Skeletal muscle satellite cell (primary cell): Measurements from ENCODE around the gene MCRIP2. TPM values are rescaled to one million over a fixed set of nuclear protein-coding genes. Genes with fewer than 3 reads are reported as not detected.
A peak's percentile ranks its signal among the peaks of the same experiment; 100 is the strongest.
"Not testable (repeated sequence)": the region's sequence is repeated elsewhere in the genome, so short reads cannot be mapped to it uniquely, and the experiment has no call there.

Experiments used
- H3K27me3 ChIP-seq: 2 replicates; pipeline ENCODE4 v1.7.0; 2013; ENCODE audit warnings: low read length; ENCODE audit not compliant: control insufficient read depth, insufficient read depth
- H3K36me3 ChIP-seq: 2 replicates; pipeline ENCODE4 v1.7.0; 2013; ENCODE audit warnings: mild to moderate bottlenecking, control low read depth, low read length; ENCODE audit not compliant: insufficient read depth
- H3K4me1 ChIP-seq: 2 replicates; pipeline ENCODE4 v1.7.0; 2013; ENCODE audit warnings: low read length; ENCODE audit not compliant: control insufficient read depth, insufficient read depth
- H3K4me2 ChIP-seq: 2 replicates; pipeline ENCODE4 v1.7.0; 2013; ENCODE audit warnings: mild to moderate bottlenecking, low read length
- H3K4me3 ChIP-seq: 2 replicates; pipeline ENCODE4 v1.7.0; 2013; ENCODE audit warnings: low read length
- H3K9ac ChIP-seq: 2 replicates; pipeline ENCODE4 v1.7.0; 2013; ENCODE audit warnings: mild to moderate bottlenecking, low read depth, low read length, moderate library complexity
- H3K9me3 ChIP-seq: replicated peaks from 2 replicates; pipeline ENCODE4 v1.7.0; 2013; ENCODE audit warnings: mild to moderate bottlenecking, control low read depth, low read length
- total RNA-seq: library from RNA; depleted of rRNA; stranded (reverse); fragments of >200 nt; gene quantifications from 2 replicates; pipeline ENCODE4 v1.2.3, GENCODE V29; 2012; rRNA removed

MCRIP2 gene, protein sequence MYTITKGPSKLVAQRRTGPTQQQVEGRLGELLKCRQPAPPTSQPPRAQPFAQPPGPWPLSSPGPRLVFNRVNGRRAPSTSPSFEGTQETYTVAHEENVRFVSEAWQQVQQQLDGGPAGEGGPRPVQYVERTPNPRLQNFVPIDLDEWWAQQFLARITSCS
- 24.3 and 24.7 TPM in 2 replicates for total RNA-seq

GRCh38 chr16:641326-642188, at the start of gene MCRIP2:
Gene MCRIP2 (plus strand): TSS chr16:641828. CDS start chr16:641992, 164 bp downstream.
- Histone ChIP-seq H3K4me1 (peaks cover 23% of the 10 kb centered on the region), H3K4me3 (peak within 1 kb of the TSS; percentile 79), H3K4me2 (peak within 1 kb of the TSS; percentile 98), H3K9me3 (no peaks in the 10 kb centered on the region), H3K36me3 (no peaks in the 10 kb centered on the region), H3K27me3 (no peaks in the 10 kb centered on the region), H3K9ac (peak within 1 kb of the TSS; percentile 82)

- no peaks in the 10 kb centered on the region for H3K27me3 ChIP-seq
- H3K4me2 ChIP-seq = no peak overlapping the region
- H3K36me3 ChIP-seq = peaks cover 4% of the 10 kb centered on the region
- H3K4me1 ChIP-seq = peaks cover 23% of the 10 kb centered on the region
- no peak overlapping the region for H3K4me3 ChIP-seq
- H3K9me3 ChIP-seq = no peaks in the 10 kb centered on the region
- no peak overlapping the region for H3K9ac ChIP-seq
These were observed 49.6 kb upstream of the MCRIP2 start for GRCh38 chr16:591892-592517.

DNA sequence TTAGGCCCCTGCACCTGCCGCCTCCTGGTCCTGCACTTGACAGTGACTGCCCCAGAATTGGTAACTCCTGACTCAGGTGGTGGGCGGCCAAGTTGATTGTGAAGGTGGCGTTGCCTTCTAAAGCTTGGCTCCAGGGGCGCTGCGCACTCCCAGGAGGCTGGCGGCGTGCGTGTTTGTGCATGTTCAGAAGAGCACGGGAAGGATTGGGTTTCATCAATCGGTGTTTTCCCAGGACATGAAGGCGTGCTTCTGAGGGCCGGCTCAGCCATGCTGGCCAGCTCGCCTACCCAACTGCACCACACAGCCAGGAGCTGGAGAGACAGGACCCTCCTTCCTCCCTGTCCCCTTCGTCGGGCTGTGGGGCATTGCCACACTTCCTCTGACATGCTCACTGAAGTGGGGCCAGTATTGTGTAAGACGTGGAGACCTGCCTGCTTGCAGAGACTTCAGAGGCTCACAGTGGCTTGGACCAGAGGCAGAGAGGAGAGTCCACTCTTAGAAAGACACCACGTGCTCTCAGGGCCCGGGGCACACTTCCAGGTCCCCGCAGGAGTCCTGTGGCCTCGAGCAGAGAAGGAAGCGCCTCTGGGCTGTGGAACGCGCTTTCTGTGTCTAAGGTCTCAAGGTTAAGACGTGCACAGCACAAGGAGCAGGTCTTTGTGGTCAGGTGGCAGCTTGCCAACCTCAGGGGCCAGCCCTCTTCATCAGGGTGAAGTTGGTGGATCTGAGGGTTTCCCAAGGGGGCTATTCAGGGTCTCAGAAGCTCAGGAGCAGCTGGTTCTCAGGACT, 48.9 kb upstream of the MCRIP2 start:
- Histone ChIP-seq H3K36me3 (peaks cover 4% of the 10 kb centered on the region), H3K4me3 (no peak overlapping the region), H3K27me3 (no peaks in the 10 kb centered on the region), H3K4me2 (no peak overlapping the region), H3K9ac (no peak overlapping the region), H3K9me3 (no peaks in the 10 kb centered on the region), H3K4me1 (peaks cover 19% of the 10 kb centered on the region)

- Histone ChIP-seq H3K4me2 (no peak overlapping the region), H3K27me3 (no peaks in the 10 kb centered on the region), H3K9ac (no peak overlapping the region), H3K9me3 (no peaks in the 10 kb centered on the region), H3K36me3 (peaks cover 4% of the 10 kb centered on the region), H3K4me1 (peaks cover 12% of the 10 kb centered on the region), H3K4me3 (no peak overlapping the region)
These were observed 48.2 kb upstream of the MCRIP2 start for GRCh38 chr16:593406-593805.

GRCh38 chr16:593807-594206, 47.8 kb upstream of the MCRIP2 start:
- no peak overlapping the region for H3K9ac ChIP-seq

GRCh38 chr16:595094-595528, 46.5 kb upstream of the MCRIP2 start:
- no peak overlapping the region for H3K9ac ChIP-seq
- no peaks in the 10 kb centered on the region for H3K27me3 ChIP-seq
- no peaks in the 10 kb centered on the region for H3K9me3 ChIP-seq
- H3K4me3 ChIP-seq = no peak overlapping the region
- no peak overlapping the region for H3K4me2 ChIP-seq
- H3K4me1 ChIP-seq = peaks cover 11% of the 10 kb centered on the region
- H3K36me3 ChIP-seq = peaks cover 9% of the 10 kb centered on the region

More at GRCh38 chr16:593807-594206, 47.8 kb upstream of the MCRIP2 start:
- Histone ChIP-seq H3K4me2 (no peak overlapping the region), H3K9me3 (no peaks in the 10 kb centered on the region), H3K4me3 (no peak overlapping the region), H3K36me3 (peaks cover 5% of the 10 kb centered on the region), H3K27me3 (no peaks in the 10 kb centered on the region), H3K4me1 (peaks cover 11% of the 10 kb centered on the region)

GRCh38 chr16:595942-596735, 45.5 kb upstream of the MCRIP2 start:
- Histone ChIP-seq H3K9me3 (no peaks in the 10 kb centered on the region), H3K4me2 (no peak overlapping the region), H3K36me3 (peaks cover 9% of the 10 kb centered on the region), H3K27me3 (no peaks in the 10 kb centered on the region), H3K4me1 (peaks cover 3% of the 10 kb centered on the region), H3K4me3 (no peak overlapping the region), H3K9ac (no peak overlapping the region)

- no peak overlapping the region for H3K9ac ChIP-seq
- H3K9me3 ChIP-seq = no peaks in the 10 kb centered on the region
- H3K4me2 ChIP-seq = no peak overlapping the region
- no peak overlapping the region for H3K4me3 ChIP-seq
- peaks cover 2% of the 10 kb centered on the region for H3K4me1 ChIP-seq
- H3K27me3 ChIP-seq = no peaks in the 10 kb centered on the region
- peaks cover 9% of the 10 kb centered on the region for H3K36me3 ChIP-seq
These were observed 44.9 kb upstream of the MCRIP2 start for GRCh38 chr16:596736-597060.

DNA sequence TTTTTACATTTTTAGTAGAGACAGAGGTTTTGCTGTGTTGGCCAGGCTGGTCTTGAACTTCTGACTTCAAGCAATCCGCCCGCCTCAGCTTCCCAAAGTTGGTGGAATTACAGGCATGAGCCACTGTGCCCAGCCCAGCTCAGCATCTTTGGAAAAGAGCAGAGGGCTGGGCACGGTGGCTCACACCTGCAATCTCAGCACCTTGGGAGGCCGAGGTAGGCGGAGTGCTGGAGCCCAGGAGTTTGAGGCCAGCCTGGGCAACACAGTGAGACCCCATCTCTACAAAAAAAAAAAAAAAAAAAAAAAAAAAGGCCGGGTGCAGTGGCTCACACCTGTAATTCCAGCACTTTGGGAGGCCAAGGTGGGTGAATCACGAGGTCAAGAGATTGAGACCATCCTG, 44.0 kb upstream of the MCRIP2 start:
- not testable (repeated sequence) for H3K4me1 ChIP-seq, H3K27me3 ChIP-seq, H3K4me3 ChIP-seq, H3K36me3 ChIP-seq, H3K4me2 ChIP-seq, H3K9ac ChIP-seq, H3K9me3 ChIP-seq

GRCh38 chr16:598823-599739, 42.5 kb upstream of the MCRIP2 start:
- H3K9me3 ChIP-seq = no peaks in the 10 kb centered on the region
- peaks cover 5% of the 10 kb centered on the region for H3K36me3 ChIP-seq
- H3K4me1 ChIP-seq = no peaks in the 10 kb centered on the region
- no peaks in the 10 kb centered on the region for H3K27me3 ChIP-seq
- H3K4me2 ChIP-seq = no peak overlapping the region
- H3K4me3 ChIP-seq = no peak overlapping the region
- no peak overlapping the region for H3K9ac ChIP-seq
